HepG2 (cell line): Measurements from ENCODE around the gene DUSP22. TPM values are rescaled to one million over a fixed set of nuclear protein-coding genes. Genes with fewer than 3 reads are reported as not detected.

Experiments
- ATAC-seq: fragments of 200-7000 bp; cut with Tn5 transposase; 3 replicates; pipeline ENCODE4 v1.9.1; 2020; ENCODE audit warnings: mild to moderate bottlenecking, moderate library complexity
- BruUV-seq: library from RNA; stranded (reverse); fragments of 400-500 nt; replicated peaks from 2 replicates; lab custom pipeline; 2021; lab: Mats Ljungman, UMichigan
- CTCF ChIA-PET: fragments of 300-600 bp; formaldehyde crosslinking; extraction: SDS; loops from one replicate; lab custom pipeline; 2021; ENCODE audit warnings: low total read pairs, inconsistent platforms, low intra/inter-chr PET ratio; lab: Yijun Ruan, JAX
- POLR2A ChIA-PET: fragments of 350-600 bp; sonication (Branson Sonifier 250); formaldehyde crosslinking; loops from one replicate; lab custom pipeline; 2020; ENCODE audit warnings: antibody characterized with exemption, inconsistent platforms; lab: Yijun Ruan, JAX
- DNase-seq: peaks from one replicate; pipeline ENCODE4 v3.0.0-alpha.2; 2015; ENCODE audit warnings: low spot score
- FAIRE-seq: peaks from 3 replicates; lab custom pipeline; 2011; peaks lifted over from hg19 to GRCh38; lab: Jason Lieb, UNC
- H2AFZ ChIP-seq: one replicate; pipeline ENCODE4 v1.6.1; 2011; ENCODE audit warnings: low read length, inconsistent platforms
- H3K27ac ChIP-seq: fragments of 300-600 bp; 3 replicates; pipeline ENCODE4 v1.8.0; 2011; ENCODE audit warnings: mixed run types, mild to moderate bottlenecking, mixed read lengths, low read length, inconsistent platforms; ENCODE audit not compliant: insufficient read depth; ENCODE audit errors: extremely low read length
- H3K27me3 ChIP-seq, 2 experiments: fragments of 200-600 bp in 1 of 2; 2 replicates in 1 of 2; 3 replicates in 1 of 2; pipeline versions ENCODE4 v1.6.0 to v1.8.0; 2011; ENCODE audit warnings: low read length in 2 of 2, mild to moderate bottlenecking in 2 of 2, moderate library complexity in 2 of 2, inconsistent platforms in 1 of 2; ENCODE audit not compliant: insufficient read depth in 2 of 2, control insufficient read depth in 1 of 2
- H3K36me3 ChIP-seq, 2 experiments: fragments of 200-600 bp in 1 of 2; replicated peaks in 1 of 2; 2 replicates in 1 of 2; 3 replicates in 1 of 2; pipeline versions ENCODE4 v1.5.1 to v1.8.0; 2011; ENCODE audit warnings: low read length in 2 of 2, inconsistent platforms in 1 of 2; ENCODE audit not compliant: insufficient read depth in 2 of 2, control insufficient read depth in 1 of 2
- H3K4me1 ChIP-seq: 2 replicates; pipeline ENCODE4 v1.5.1; 2012; ENCODE audit warnings: low read length, inconsistent platforms; ENCODE audit not compliant: insufficient read depth
- H3K4me2 ChIP-seq: 2 replicates; pipeline ENCODE4 v1.6.0; 2011; ENCODE audit warnings: low read depth, low read length, inconsistent platforms
- H3K4me3 ChIP-seq, 3 experiments: fragments of 200-600 bp in 1 of 3; sonication (generic), shearing (Covaris generic) in 1 of 3; replicated peaks in 1 of 3; 2 replicates each; pipeline ENCODE4 v1.5.1; 2011 to 2016; ENCODE audit warnings: low read length in 3 of 3, inconsistent platforms in 2 of 3, low read depth in 2 of 3, mild to moderate bottlenecking in 2 of 3, control low read depth in 1 of 3, mixed read lengths in 1 of 3; ENCODE audit not compliant: insufficient read depth in 1 of 3
- H3K79me2 ChIP-seq: one replicate; pipeline ENCODE4 v1.6.1; 2011; ENCODE audit warnings: low read length, inconsistent platforms; ENCODE audit not compliant: insufficient read depth
- H3K9ac ChIP-seq: 2 replicates; pipeline ENCODE4 v1.6.0; 2011; ENCODE audit warnings: mild to moderate bottlenecking, low read depth, low read length, inconsistent platforms; ENCODE audit not compliant: insufficient read depth
- H3K9me3 ChIP-seq: 2 replicates; pipeline ENCODE4 v1.5.1; 2012; ENCODE audit warnings: mild to moderate bottlenecking, low read length
- H4K20me1 ChIP-seq: 2 replicates; pipeline ENCODE4 v1.6.0; 2011; ENCODE audit warnings: inconsistent platforms, mild to moderate bottlenecking, low read length, moderate library complexity; ENCODE audit not compliant: insufficient read depth
- CCAR2 ChIP-seq: fragments of 200-400 bp; formaldehyde crosslinking; optimal IDR thresholded peaks from 2 replicates; pipeline ENCODE3; 2018; ENCODE audit warnings: low read depth, mild to moderate bottlenecking, low read length, moderate library complexity
- ESRRA ChIP-seq: sonication (generic); formaldehyde crosslinking; IDR thresholded peaks from 2 replicates; pipeline ENCODE4 v1.5.1; 2020; ENCODE audit warnings: mild to moderate bottlenecking, low read depth, missing genetic modification reagents
- FLYWCH1 ChIP-seq: sonication (generic); formaldehyde crosslinking; IDR thresholded peaks from 2 replicates; pipeline ENCODE4 v1.8.1; 2023; ENCODE audit warnings: mild to moderate bottlenecking, missing genetic modification reagents
- GABPB1 ChIP-seq: IDR thresholded peaks from 2 replicates; pipeline ENCODE4 v1.6.1; 2016; ENCODE audit warnings: mild to moderate bottlenecking, missing genetic modification reagents, moderate library complexity, missing compliant biosample characterization
- HOXA9 ChIP-seq: sonication (generic); formaldehyde crosslinking; IDR thresholded peaks from 2 replicates; pipeline ENCODE4 v1.8.1; 2022; ENCODE audit warnings: missing genetic modification reagents, mild to moderate bottlenecking, moderate library complexity, borderline replicate concordance
- NFATC3 ChIP-seq: sonication (generic); formaldehyde crosslinking; IDR thresholded peaks from 2 replicates; pipeline ENCODE4 v1.5.1; 2020; ENCODE audit warnings: mild to moderate bottlenecking, missing genetic modification reagents
- REXO4 ChIP-seq: sonication (generic); formaldehyde crosslinking; IDR thresholded peaks from 2 replicates; pipeline ENCODE4 v1.8.0; 2022; ENCODE audit warnings: missing genetic modification reagents, mild to moderate bottlenecking, borderline replicate concordance
- SIX4 ChIP-seq: sonication (generic); formaldehyde crosslinking; IDR thresholded peaks from 2 replicates; pipeline ENCODE4 v1.4.0; 2020; ENCODE audit warnings: missing genetic modification reagents
- SRF ChIP-seq: IDR thresholded peaks from 2 replicates; pipeline ENCODE4 v1.6.1; 2011; ENCODE audit warnings: mild to moderate bottlenecking, low read depth, low read length, moderate library complexity
- SRSF4 ChIP-seq: fragments of 200-400 bp; formaldehyde crosslinking; IDR thresholded peaks from one replicate; pipeline ENCODE4 v1.6.1; 2018; ENCODE audit warnings: mild to moderate bottlenecking, low read depth, low read length, moderate library complexity; ENCODE audit not compliant: poor library complexity, severe bottlenecking
- SSRP1 ChIP-seq: IDR thresholded peaks from 2 replicates; pipeline ENCODE4 v1.6.1; 2016; ENCODE audit warnings: control low read depth
- SYNCRIP ChIP-seq: fragments of 200-400 bp; formaldehyde crosslinking; IDR thresholded peaks from 2 replicates; pipeline ENCODE4 v1.6.1; 2018; ENCODE audit warnings: mild to moderate bottlenecking, low read depth, low read length; ENCODE audit not compliant: insufficient read depth
- TP53 ChIP-seq: sonication (generic); formaldehyde crosslinking; conservative IDR thresholded peaks from 2 replicates; pipeline ENCODE4 v1.4.0; 2020; ENCODE audit warnings: missing genetic modification reagents
- ZBTB1 ChIP-seq: sonication (generic); formaldehyde crosslinking; IDR thresholded peaks from 2 replicates; pipeline ENCODE4 v1.4.0; 2020; ENCODE audit warnings: missing genetic modification reagents, borderline replicate concordance
- ZFP90 ChIP-seq: sonication (generic); formaldehyde crosslinking; IDR thresholded peaks from 2 replicates; pipeline ENCODE4 v1.8.0; 2022; ENCODE audit warnings: missing genetic modification reagents, mild to moderate bottlenecking, inconsistent platforms, borderline replicate concordance
- ZNF138 ChIP-seq: sonication (generic); formaldehyde crosslinking; IDR thresholded peaks from 2 replicates; pipeline ENCODE4 v1.5.0; 2020; ENCODE audit warnings: mild to moderate bottlenecking, low read depth, missing genetic modification reagents
- WGBS: methylation state at CpG from one replicate; pipeline ENCODE4 v1.1.6; 2017; ENCODE audit warnings: low lambda C conversion rate; 5-methylcytosine and 5-hydroxymethylcytosine counted together
- in situ Hi-C: cut with HindIII; loops from 2 replicates; pipeline ENCODE4 v1.10.0; 2017; ENCODE audit warnings: low pct_unique_long_range_greater_than_20kb; ENCODE audit not compliant: extremely low pct_ligation_motif_present
- intact Hi-C: fragments of 100-400 bp; cut with micrococcal nuclease; formaldehyde crosslinking; loops from one replicate; pipeline ENCODE4 v1.10.0; 2022; ENCODE audit not compliant: unreplicated experiment
- polyA plus RNA-seq, 8 experiments: library from polyadenylated mRNA; depleted of rRNA in 3 of 8; stranded (reverse) in 7 of 8; unstranded in 1 of 8; fragments of >200 nt; fragmentation: Illumina TruSeq in 4 of 8; extraction: Trizol in 4 of 8; gene quantifications; 2 replicates each; pipeline versions ENCODE4 v1.2.1 to v1.2.3, GENCODE V29; 2011 to 2016; ENCODE audit warnings: low read depth in 4 of 8, missing spikeins in 1 of 8, mixed read lengths in 1 of 8; ENCODE audit not compliant: insufficient read depth in 1 of 8
- total RNA-seq, 5 experiments: library from RNA; depleted of rRNA; stranded (reverse); fragments of >200 nt; fragmentation: Illumina TruSeq; extraction: Trizol; gene quantifications; 2 replicates each; pipeline ENCODE4 v1.2.3, GENCODE V29; 2016; ENCODE audit warnings: low read depth in 1 of 5
- TF ChIP-seq, protein P1 (sequence below): fragments of 450-650 bp; IDR thresholded peaks from 2 replicates; pipeline ENCODE4 v1.6.1; 2017
- TF ChIP-seq, protein P2 (sequence below): sonication (generic); formaldehyde crosslinking; IDR thresholded peaks from 2 replicates; pipeline ENCODE4 v1.9.0; 2021; ENCODE audit warnings: missing genetic modification reagents, mild to moderate bottlenecking, borderline replicate concordance
- TF ChIP-seq, protein P3 (sequence below): IDR thresholded peaks from 2 replicates; pipeline ENCODE4 v1.6.1; 2016

The DUSP22 gene
- total and polyA plus RNA-seq, 2 of the 13 experiments (the other 11 are each of a cell fraction or from before 2014, with no cell fraction given) = 20.2 to 32.8 TPM

DNA sequence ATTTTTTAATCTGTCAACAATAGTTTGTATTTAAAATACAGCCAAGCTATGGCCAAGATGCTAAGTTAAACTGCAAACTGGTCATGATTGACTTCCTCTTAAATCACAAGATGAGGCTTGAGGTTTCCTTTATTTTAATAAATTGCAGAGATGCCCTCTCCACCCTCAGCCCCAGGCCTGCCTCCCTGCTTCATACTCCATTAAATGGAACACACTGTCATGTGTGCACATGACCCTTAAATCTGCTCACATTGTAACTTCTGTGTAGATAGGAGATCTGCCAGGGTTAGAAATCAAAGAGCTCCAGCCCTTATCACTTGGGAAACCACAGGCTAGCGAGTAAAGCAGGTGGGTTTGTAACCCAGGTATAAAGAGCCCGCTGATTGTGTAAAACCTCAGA is 20.8 kb downstream of the DUSP22 start:
- H3K9ac ChIP-seq = no peak overlapping the region
- no TSS peak for BruUV-seq
- no peak overlapping the region for H2AFZ ChIP-seq
- no peaks in the 10 kb centered on the region for H3K4me1 ChIP-seq
- no peaks in the 10 kb centered on the region for H3K79me2 ChIP-seq
- POLR2A ChIA-PET = no interaction called here
- TF ChIP-seq SRSF4 (no peak), SIX4 (CRISPR knock-in tag) (no peak), ZNF138 (CRISPR knock-in tag) (no peak), CCAR2 (no peak), ZBTB1 (CRISPR knock-in tag) (no peak), ZFP90 (CRISPR knock-in tag) (no peak), GABPB1 (no peak), SYNCRIP (no peak), ESRRA (CRISPR knock-in tag) (no peak), NFATC3 (CRISPR knock-in tag) (no peak), REXO4 (CRISPR knock-in tag) (no peak), HOXA9 (CRISPR knock-in tag) (no peak), FLYWCH1 (CRISPR knock-in tag) (no peak), TP53 (CRISPR knock-in tag) (no peak), SRF (no peak), SSRP1 (no peak)
- TF ChIP-seq, protein P1, sequence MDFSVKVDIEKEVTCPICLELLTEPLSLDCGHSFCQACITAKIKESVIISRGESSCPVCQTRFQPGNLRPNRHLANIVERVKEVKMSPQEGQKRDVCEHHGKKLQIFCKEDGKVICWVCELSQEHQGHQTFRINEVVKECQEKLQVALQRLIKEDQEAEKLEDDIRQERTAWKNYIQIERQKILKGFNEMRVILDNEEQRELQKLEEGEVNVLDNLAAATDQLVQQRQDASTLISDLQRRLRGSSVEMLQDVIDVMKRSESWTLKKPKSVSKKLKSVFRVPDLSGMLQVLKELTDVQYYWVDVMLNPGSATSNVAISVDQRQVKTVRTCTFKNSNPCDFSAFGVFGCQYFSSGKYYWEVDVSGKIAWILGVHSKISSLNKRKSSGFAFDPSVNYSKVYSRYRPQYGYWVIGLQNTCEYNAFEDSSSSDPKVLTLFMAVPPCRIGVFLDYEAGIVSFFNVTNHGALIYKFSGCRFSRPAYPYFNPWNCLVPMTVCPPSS = no peak
- TF ChIP-seq, protein P2, sequence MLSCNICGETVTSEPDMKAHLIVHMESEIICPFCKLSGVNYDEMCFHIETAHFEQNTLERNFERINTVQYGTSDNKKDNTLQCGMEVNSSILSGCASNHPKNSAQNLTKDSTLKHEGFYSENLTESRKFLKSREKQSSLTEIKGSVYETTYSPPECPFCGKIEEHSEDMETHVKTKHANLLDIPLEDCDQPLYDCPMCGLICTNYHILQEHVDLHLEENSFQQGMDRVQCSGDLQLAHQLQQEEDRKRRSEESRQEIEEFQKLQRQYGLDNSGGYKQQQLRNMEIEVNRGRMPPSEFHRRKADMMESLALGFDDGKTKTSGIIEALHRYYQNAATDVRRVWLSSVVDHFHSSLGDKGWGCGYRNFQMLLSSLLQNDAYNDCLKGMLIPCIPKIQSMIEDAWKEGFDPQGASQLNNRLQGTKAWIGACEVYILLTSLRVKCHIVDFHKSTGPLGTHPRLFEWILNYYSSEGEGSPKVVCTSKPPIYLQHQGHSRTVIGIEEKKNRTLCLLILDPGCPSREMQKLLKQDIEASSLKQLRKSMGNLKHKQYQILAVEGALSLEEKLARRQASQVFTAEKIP (CRISPR knock-in tag) = no peak
- TF ChIP-seq, protein P3, sequence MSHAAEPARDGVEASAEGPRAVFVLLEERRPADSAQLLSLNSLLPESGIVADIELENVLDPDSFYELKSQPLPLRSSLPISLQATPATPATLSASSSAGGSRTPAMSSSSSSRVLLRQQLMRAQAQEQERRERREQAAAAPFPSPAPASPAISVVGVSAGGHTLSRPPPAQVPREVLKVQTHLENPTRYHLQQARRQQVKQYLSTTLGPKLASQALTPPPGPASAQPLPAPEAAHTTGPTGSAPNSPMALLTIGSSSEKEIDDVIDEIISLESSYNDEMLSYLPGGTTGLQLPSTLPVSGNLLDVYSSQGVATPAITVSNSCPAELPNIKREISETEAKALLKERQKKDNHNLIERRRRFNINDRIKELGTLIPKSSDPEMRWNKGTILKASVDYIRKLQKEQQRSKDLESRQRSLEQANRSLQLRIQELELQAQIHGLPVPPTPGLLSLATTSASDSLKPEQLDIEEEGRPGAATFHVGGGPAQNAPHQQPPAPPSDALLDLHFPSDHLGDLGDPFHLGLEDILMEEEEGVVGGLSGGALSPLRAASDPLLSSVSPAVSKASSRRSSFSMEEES (CRISPR knock-in tag) = no peak
- H3K27me3 ChIP-seq = no peaks in the 10 kb centered on the region; a peak in 1 of 5 replicates
- no peak overlapping the region for H3K4me3 ChIP-seq
- no peak for ATAC-seq
- no peaks in the 10 kb centered on the region for H4K20me1 ChIP-seq
- CTCF ChIA-PET = no interaction called here
- intact Hi-C loops (no loop called here), in situ Hi-C loops (no loop called here)
- H3K4me2 ChIP-seq = no peak overlapping the region
- DNase-seq = no peak
- WGBS = 40% methylated on average over 2 of the region's 2 CpGs
- H3K27ac ChIP-seq = no peak overlapping the region
- H3K9me3 ChIP-seq = no peaks in the 10 kb centered on the region
- FAIRE-seq = no peak
- no peaks in the 10 kb centered on the region; a peak in 1 of 5 replicates for H3K36me3 ChIP-seq
